ENCODE measurements around the gene CDON. TPM values are rescaled to one million over a fixed set of nuclear protein-coding genes. Genes with fewer than 3 reads are reported as not detected.

CDON gene
- total RNA-seq, 3 donors from 2014 or later (not counting 1 experiment from before 2014, with no cell fraction given): 0.25 to 0.38 TPM; not detected in 1

DNA sequence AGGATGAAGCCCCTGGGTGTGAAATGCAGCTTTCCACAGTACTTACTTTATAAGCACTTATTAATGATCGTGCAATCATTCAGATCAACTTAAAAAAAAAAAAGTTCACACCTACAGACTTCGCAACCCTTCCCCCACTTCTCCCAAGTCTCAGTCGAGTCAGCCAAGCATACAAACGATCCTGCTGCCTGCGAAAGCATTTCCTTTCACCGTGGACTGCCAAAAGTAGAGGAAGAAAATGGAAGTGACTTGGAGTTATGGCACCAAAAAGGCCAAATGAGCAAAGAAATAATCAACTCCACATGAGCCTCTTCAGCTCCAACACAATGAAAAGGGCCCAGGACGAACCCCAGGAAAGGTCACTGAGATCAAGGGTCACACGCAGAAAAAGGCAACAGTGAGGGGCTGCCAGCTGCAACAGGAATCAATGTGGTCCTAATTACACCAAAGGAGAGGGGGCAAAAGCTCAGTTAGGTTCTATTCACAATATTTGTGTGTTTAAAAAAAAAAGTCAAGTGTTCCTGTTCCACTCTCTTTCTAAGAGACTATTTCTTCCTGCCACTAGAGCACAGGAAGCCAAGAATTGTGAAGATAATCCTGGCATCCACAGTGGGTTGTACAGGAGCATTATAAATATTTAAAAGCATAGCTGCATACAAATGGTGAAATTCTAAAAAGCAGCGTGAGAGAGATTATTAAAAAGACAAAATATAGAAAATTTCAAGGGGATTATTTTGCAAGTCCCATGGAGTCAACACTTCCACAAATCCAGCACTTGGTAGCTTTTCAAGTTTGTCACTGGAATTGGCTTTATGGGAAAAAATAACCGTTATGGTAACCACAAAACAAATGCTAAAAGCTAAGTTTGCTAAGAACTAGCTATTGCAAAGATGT, 28.4 kb downstream of the CDON start:
- ATAC-seq (no peak), DNase-seq (no peak)
- 42% methylated on average over 5 of the region's 10 CpGs for WGBS (ENCODE audit: insufficient coverage)
- Histone ChIP-seq H3K36me3 (ENCODE audit: control insufficient read depth, insufficient read depth, low read length) (no peaks in the 10 kb centered on the region), H3K4me1 (ENCODE audit: control insufficient read depth, insufficient read depth, low read length) (no peaks in the 10 kb centered on the region), H3K27me3 (ENCODE audit: control insufficient read depth, insufficient read depth, low read length) (peaks cover 3% of the 10 kb centered on the region), H3K9me3 (ENCODE audit: control insufficient read depth, insufficient read depth, low read length) (no peaks in the 10 kb centered on the region), H3K4me3 (ENCODE audit: low read length) (no peak overlapping the region), H3K27ac (ENCODE audit: low read length) (no peak overlapping the region)
- Mint-ChIP-seq H3K27me3 (ENCODE audit: low read depth in 2 of 2) (peaks cover 9 to 51% of the 10 kb centered on the region in 2 donors), H3K27ac (no peak overlapping the region), H3K4me1 (no peaks in the 10 kb centered on the region), H3K36me3 (no peaks in the 10 kb centered on the region), H3K4me3 (no peak overlapping the region), H3K9me3 (no peaks in the 10 kb centered on the region)
- intact Hi-C loops (cut with micrococcal nuclease): no loop called here
- TF ChIP-seq, protein P1, sequence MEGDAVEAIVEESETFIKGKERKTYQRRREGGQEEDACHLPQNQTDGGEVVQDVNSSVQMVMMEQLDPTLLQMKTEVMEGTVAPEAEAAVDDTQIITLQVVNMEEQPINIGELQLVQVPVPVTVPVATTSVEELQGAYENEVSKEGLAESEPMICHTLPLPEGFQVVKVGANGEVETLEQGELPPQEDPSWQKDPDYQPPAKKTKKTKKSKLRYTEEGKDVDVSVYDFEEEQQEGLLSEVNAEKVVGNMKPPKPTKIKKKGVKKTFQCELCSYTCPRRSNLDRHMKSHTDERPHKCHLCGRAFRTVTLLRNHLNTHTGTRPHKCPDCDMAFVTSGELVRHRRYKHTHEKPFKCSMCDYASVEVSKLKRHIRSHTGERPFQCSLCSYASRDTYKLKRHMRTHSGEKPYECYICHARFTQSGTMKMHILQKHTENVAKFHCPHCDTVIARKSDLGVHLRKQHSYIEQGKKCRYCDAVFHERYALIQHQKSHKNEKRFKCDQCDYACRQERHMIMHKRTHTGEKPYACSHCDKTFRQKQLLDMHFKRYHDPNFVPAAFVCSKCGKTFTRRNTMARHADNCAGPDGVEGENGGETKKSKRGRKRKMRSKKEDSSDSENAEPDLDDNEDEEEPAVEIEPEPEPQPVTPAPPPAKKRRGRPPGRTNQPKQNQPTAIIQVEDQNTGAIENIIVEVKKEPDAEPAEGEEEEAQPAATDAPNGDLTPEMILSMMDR (IDR thresholded peaks at IDR 0.05): no peak

DNA sequence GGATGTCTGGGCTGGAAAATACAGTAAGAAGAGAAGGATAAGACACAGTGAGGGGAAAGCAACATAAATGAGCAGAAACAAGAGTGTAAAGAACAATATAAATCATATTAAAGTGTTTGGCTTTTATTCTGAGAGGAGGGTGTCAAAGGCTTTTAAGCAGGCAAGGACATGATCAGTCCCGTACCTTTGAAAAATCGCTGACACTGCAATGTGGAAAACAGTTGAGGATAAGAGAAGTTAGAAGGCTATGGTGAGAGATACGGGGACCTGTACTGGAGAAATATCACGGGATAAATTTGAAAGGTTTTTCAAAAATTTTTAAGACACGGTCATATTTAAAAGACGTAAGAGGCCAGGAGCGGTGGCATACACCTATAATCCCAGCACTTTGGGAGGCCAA, 30.3 kb downstream of the CDON start:
- ATAC-seq: no peak
- no peaks in the 10 kb centered on the region for H3K36me3 ChIP-seq (ENCODE audit: control insufficient read depth, insufficient read depth, low read length)
- TF ChIP-seq, protein P1 (IDR thresholded peaks at IDR 0.05): no peak
- no peaks in the 10 kb centered on the region for H3K9me3 ChIP-seq (ENCODE audit: control insufficient read depth, insufficient read depth, low read length)
- no peaks in the 10 kb centered on the region for H3K4me1 ChIP-seq (ENCODE audit: control insufficient read depth, insufficient read depth, low read length)
- intact Hi-C loops (cut with micrococcal nuclease): no loop called here
- peaks cover 3% of the 10 kb centered on the region for H3K27me3 ChIP-seq (ENCODE audit: control insufficient read depth, insufficient read depth, low read length)
- no peak overlapping the region for H3K4me3 ChIP-seq (ENCODE audit: low read length)
- Mint-ChIP-seq H3K4me1 (no peaks in the 10 kb centered on the region), H3K36me3 (no peaks in the 10 kb centered on the region), H3K9me3 (no peaks in the 10 kb centered on the region), H3K27ac (no peak overlapping the region), H3K27me3 (ENCODE audit: low read depth in 2 of 2) (peaks cover 9 to 43% of the 10 kb centered on the region in 2 donors), H3K4me3 (no peak overlapping the region)
- no peak overlapping the region for H3K27ac ChIP-seq (ENCODE audit: low read length)
- WGBS (ENCODE audit: insufficient coverage): 88% methylated on average over 7 of the region's 7 CpGs
- DNase-seq: no peak

DNA sequence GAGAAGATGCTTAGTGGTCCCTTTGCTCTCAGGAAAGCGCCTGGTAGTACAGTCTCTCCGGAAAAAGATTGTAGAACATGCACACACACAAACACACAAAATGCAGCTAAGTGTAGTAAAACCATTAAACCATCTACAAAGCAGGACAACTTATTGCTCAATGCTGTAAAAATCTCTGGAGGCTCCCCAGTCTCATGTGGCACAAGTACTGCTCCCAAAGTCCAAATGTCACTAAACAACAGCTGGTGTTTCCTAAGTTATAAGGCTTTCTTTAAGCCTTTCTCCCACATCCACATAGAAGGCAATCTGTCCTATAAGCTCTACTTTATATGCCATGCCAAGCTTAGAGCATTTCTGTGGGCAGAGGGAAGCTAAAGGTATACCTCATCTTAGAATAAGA, 32.9 kb downstream of the CDON start:
- no peaks in the 10 kb centered on the region for H3K9me3 Mint-ChIP-seq
- no peak overlapping the region for H3K27ac Mint-ChIP-seq
- ATAC-seq: no peak

More for the DNA sequence above, 32.9 kb downstream of the CDON start:
- peaks cover 9 to 43% of the 10 kb centered on the region in 2 donors for H3K27me3 Mint-ChIP-seq (ENCODE audit: low read depth in 2 of 2)
- intact Hi-C loops (cut with micrococcal nuclease): no loop called here
- H3K36me3 ChIP-seq (ENCODE audit: control insufficient read depth, insufficient read depth, low read length): no peaks in the 10 kb centered on the region
- no peaks in the 10 kb centered on the region for H3K36me3 Mint-ChIP-seq
- no peak overlapping the region for H3K4me3 Mint-ChIP-seq
- H3K4me1 Mint-ChIP-seq: no peaks in the 10 kb centered on the region
- H3K27ac ChIP-seq (ENCODE audit: low read length): no peak overlapping the region
- no peak overlapping the region for H3K4me3 ChIP-seq (ENCODE audit: low read length)
- H3K9me3 ChIP-seq (ENCODE audit: control insufficient read depth, insufficient read depth, low read length): no peaks in the 10 kb centered on the region
- WGBS (ENCODE audit: insufficient coverage): 100% methylated on average over 2 of the region's 2 CpGs
- no peaks in the 10 kb centered on the region for H3K4me1 ChIP-seq (ENCODE audit: control insufficient read depth, insufficient read depth, low read length)
- DNase-seq: no peak
- H3K27me3 ChIP-seq (ENCODE audit: control insufficient read depth, insufficient read depth, low read length): peaks cover 3% of the 10 kb centered on the region
- TF ChIP-seq, protein P1 (IDR thresholded peaks at IDR 0.05): no peak

Measured in natural killer cell (primary cell).